Measurements from ENCODE around the gene LDAH.

DNA sequence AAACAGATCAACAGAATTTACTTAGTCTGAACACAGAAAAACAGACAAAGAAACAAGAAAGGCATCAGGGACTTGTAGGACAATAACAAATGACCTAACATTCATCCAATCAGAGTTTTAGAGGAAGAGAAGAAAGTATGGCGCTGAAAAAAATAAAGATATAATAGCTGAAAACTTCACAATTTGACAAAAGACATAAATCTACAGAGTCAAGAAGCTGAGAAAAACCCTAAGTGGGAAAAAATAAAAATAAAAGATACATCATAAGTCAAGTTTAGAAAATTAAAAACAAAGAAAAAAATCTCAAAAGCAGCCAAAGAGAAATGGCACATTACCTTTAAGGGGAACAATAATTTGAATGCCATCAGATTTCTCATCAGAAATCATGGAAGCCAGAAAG, 7.7 kb downstream of the LDAH start:
- TF ChIP-seq, protein P1, sequence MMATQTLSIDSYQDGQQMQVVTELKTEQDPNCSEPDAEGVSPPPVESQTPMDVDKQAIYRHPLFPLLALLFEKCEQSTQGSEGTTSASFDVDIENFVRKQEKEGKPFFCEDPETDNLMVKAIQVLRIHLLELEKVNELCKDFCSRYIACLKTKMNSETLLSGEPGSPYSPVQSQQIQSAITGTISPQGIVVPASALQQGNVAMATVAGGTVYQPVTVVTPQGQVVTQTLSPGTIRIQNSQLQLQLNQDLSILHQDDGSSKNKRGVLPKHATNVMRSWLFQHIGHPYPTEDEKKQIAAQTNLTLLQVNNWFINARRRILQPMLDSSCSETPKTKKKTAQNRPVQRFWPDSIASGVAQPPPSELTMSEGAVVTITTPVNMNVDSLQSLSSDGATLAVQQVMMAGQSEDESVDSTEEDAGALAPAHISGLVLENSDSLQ (IDR thresholded peaks at IDR 0.05), result no peak
- TF ChIP-seq FOXK2 (IDR thresholded peaks at IDR 0.05), result no peak

Data from HEK293T (cell line).